ENCODE results near the gene PTCH2. TPM values are rescaled to one million over a fixed set of nuclear protein-coding genes. Genes with fewer than 3 reads are reported as not detected.

The PTCH2 gene
- total RNA-seq, 1 experiment from 2014 or later = not detected

DNA sequence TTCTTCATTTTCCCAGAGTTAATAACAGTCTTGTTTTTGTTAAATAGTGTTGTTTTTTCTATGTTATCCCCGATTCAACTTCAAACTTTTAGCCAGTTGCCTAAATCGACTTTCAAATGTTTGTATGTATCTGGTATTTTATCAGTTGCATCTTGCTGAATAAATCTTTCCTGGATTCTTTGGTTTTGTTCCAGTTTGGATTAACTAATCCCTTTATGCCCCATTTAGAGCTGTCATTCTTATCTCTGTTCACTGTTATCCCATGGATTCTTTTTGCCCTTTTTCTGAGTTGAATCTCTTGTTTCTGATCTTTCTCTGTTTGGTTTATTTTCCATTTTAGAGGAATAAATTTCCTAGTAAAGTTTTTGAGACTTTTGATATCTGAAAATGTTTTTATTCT is 31.1 kb upstream of the PTCH2 start:
- Histone ChIP-seq H3K27me3 (ENCODE audit: low read length) (no peaks in the 10 kb centered on the region), H3K9me3 (ENCODE audit: low read length) (no peaks in the 10 kb centered on the region), H4K20me1 (ENCODE audit: low read length) (no peaks in the 10 kb centered on the region), H2AFZ (ENCODE audit: low read length) (no peak overlapping the region), H3K4me2 (ENCODE audit: low read length) (no peak overlapping the region), H3K4me1 (ENCODE audit: insufficient read depth, low read length) (no peaks in the 10 kb centered on the region), H3K9ac (ENCODE audit: low read length) (no peak overlapping the region), H3K27ac (ENCODE audit: low read length) (no peak overlapping the region), H3K4me3 (ENCODE audit: low read length) (no peak overlapping the region), H3K9me2 (replicated peaks; ENCODE audit: low read length) (no peaks in the 10 kb centered on the region), H3F3A (ENCODE audit: low read length, unreplicated experiment) (no peaks in the 10 kb centered on the region), H3K36me3 (ENCODE audit: low read depth, low read length) (peaks cover 13% of the 10 kb centered on the region; the same call in 1 of the 2 replicates), H3K79me2 (ENCODE audit: low read length) (no peaks in the 10 kb centered on the region)
- no peak for ATAC-seq
- DNase-seq = no peak
- ChIA-PET CTCF (no interaction called here), POLR2A (ENCODE audit: unreplicated experiment) (no interaction called here)
- TF ChIP-seq, protein P1, sequence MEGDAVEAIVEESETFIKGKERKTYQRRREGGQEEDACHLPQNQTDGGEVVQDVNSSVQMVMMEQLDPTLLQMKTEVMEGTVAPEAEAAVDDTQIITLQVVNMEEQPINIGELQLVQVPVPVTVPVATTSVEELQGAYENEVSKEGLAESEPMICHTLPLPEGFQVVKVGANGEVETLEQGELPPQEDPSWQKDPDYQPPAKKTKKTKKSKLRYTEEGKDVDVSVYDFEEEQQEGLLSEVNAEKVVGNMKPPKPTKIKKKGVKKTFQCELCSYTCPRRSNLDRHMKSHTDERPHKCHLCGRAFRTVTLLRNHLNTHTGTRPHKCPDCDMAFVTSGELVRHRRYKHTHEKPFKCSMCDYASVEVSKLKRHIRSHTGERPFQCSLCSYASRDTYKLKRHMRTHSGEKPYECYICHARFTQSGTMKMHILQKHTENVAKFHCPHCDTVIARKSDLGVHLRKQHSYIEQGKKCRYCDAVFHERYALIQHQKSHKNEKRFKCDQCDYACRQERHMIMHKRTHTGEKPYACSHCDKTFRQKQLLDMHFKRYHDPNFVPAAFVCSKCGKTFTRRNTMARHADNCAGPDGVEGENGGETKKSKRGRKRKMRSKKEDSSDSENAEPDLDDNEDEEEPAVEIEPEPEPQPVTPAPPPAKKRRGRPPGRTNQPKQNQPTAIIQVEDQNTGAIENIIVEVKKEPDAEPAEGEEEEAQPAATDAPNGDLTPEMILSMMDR (conservative IDR thresholded peaks at IDR 0.05; ENCODE audit: low read depth, low read length) = no peak
- no peak for TF ChIP-seq EZH2 (IDR thresholded peaks at IDR 0.05; ENCODE audit: low read length, unreplicated experiment)
- TF ChIP-seq EZH2phosphoT487 (IDR thresholded peaks at IDR 0.05; ENCODE audit: borderline replicate concordance, low read length) = no peak
- BruUV-seq (replicated peaks) = no TSS peak
- intact Hi-C loops (cut with micrococcal nuclease) = no loop called here

DNA sequence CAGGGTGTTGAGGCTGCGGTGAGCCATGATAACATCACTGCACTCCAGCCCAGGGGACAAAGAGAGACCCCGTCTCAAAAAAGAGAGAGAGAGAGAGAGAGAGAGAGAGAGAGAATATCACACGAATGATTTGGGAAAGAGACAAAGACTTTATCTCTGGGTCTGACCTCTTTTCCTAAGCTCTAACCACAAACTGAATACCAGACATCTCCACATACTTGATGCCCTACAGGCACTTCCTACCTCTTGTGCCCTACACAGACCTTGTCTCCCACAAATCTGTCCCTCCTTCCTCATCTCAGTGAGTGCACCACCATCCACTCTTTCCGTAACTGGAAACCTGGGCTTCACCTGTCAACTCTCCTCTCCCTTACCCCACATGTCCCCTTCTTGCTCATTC is 27.0 kb upstream of the PTCH2 start:
- intact Hi-C loops (cut with micrococcal nuclease) = no loop called here
- DNase-seq = no peak
- Histone ChIP-seq H4K20me1 (ENCODE audit: low read length) (no peaks in the 10 kb centered on the region), H3K9me3 (ENCODE audit: low read length) (no peaks in the 10 kb centered on the region), H3K79me2 (ENCODE audit: low read length) (no peaks in the 10 kb centered on the region), H3K4me3 (ENCODE audit: low read length) (no peak overlapping the region), H2AFZ (ENCODE audit: low read length) (no peak overlapping the region), H3K4me2 (ENCODE audit: low read length) (no peak overlapping the region), H3K36me3 (ENCODE audit: low read depth, low read length) (peaks cover 11% of the 10 kb centered on the region; the same call in 1 of the 2 replicates), H3K27me3 (ENCODE audit: low read length) (no peaks in the 10 kb centered on the region), H3K9ac (ENCODE audit: low read length) (no peak overlapping the region), H3K27ac (ENCODE audit: low read length) (no peak overlapping the region), H3K4me1 (ENCODE audit: insufficient read depth, low read length) (no peaks in the 10 kb centered on the region), H3K9me2 (replicated peaks; ENCODE audit: low read length) (no peaks in the 10 kb centered on the region), H3F3A (ENCODE audit: low read length, unreplicated experiment) (no peaks in the 10 kb centered on the region)
- no peak for ATAC-seq
- no TSS peak for BruUV-seq (replicated peaks)
- POLR2A ChIA-PET (ENCODE audit: unreplicated experiment) = no interaction called here
- CTCF ChIA-PET = no interaction called here
- TF ChIP-seq, protein P1 (conservative IDR thresholded peaks at IDR 0.05; ENCODE audit: low read depth, low read length) = no peak
- TF ChIP-seq EZH2 (IDR thresholded peaks at IDR 0.05; ENCODE audit: low read length, unreplicated experiment) (no peak), EZH2phosphoT487 (IDR thresholded peaks at IDR 0.05; ENCODE audit: borderline replicate concordance, low read length) (no peak)

GRCh38 chr1:44867801-44868200 is 24.7 kb upstream of the PTCH2 start:
- H3K9me3 ChIP-seq (ENCODE audit: low read length) = no peaks in the 10 kb centered on the region
- ATAC-seq (no peak), DNase-seq (no peak)
- intact Hi-C loops (cut with micrococcal nuclease) = no loop called here
- no peak overlapping the region for H2AFZ ChIP-seq (ENCODE audit: low read length)
- no peaks in the 10 kb centered on the region for H3K79me2 ChIP-seq (ENCODE audit: low read length)
- H3K4me2 ChIP-seq (ENCODE audit: low read length) = no peak overlapping the region
- ChIA-PET POLR2A (ENCODE audit: unreplicated experiment) (no interaction called here), CTCF (no interaction called here)
- H3K9me2 ChIP-seq (replicated peaks; ENCODE audit: low read length) = no peaks in the 10 kb centered on the region
- H3K36me3 ChIP-seq (ENCODE audit: low read depth, low read length) = 0 out of 2 replicates have a peak, but pooled peaks cover 2% of the 10 kb centered on the region
- TF ChIP-seq, protein P1 (conservative IDR thresholded peaks at IDR 0.05; ENCODE audit: low read depth, low read length) = no peak
- TF ChIP-seq EZH2phosphoT487 (IDR thresholded peaks at IDR 0.05; ENCODE audit: borderline replicate concordance, low read length) (no peak), EZH2 (IDR thresholded peaks at IDR 0.05; ENCODE audit: low read length, unreplicated experiment) (no peak)
- H3K4me3 ChIP-seq (ENCODE audit: low read length) = no peak overlapping the region
- H3K27ac ChIP-seq (ENCODE audit: low read length) = no peak overlapping the region
- no peaks in the 10 kb centered on the region for H3K27me3 ChIP-seq (ENCODE audit: low read length)
- H3K4me1 ChIP-seq (ENCODE audit: insufficient read depth, low read length) = no peaks in the 10 kb centered on the region
- H4K20me1 ChIP-seq (ENCODE audit: low read length) = no peaks in the 10 kb centered on the region
- H3K9ac ChIP-seq (ENCODE audit: low read length) = no peak overlapping the region
- no peaks in the 10 kb centered on the region for H3F3A ChIP-seq (ENCODE audit: low read length, unreplicated experiment)
- BruUV-seq (replicated peaks) = no TSS peak
